Ovary (tissue), 9 donors: ENCODE results near the gene POLR1F. TPM values are rescaled to one million over a fixed set of nuclear protein-coding genes. Genes with fewer than 3 reads are reported as not detected.

Experiments used
- DNase-seq, 5 donors: peaks; one replicate each; pipeline ENCODE4 v3.0.0-alpha.2; 2019 to 2020
- H3K27ac ChIP-seq, 2 donors: fragments of 200-600 bp; one replicate each; pipeline versions ENCODE4 v1.5.1 to v1.8.0; 2019 to 2022
- H3K27me3 ChIP-seq: fragments of 200-600 bp; one replicate; pipeline ENCODE4 v1.8.0; 2022
- H3K36me3 ChIP-seq: fragments of 200-600 bp; sonication (generic); one replicate; pipeline ENCODE4 v1.5.1; 2019
- H3K4me1 ChIP-seq: one replicate; pipeline ENCODE4 v1.8.1; 2013; ENCODE audit warnings: mild to moderate bottlenecking, moderate library complexity; ENCODE audit not compliant: insufficient read depth
- H3K4me3 ChIP-seq: fragments of 200-600 bp; sonication (generic); one replicate; pipeline ENCODE4 v1.5.1; 2017
- H3K9me3 ChIP-seq, 2 donors: fragments of 200-600 bp in 1 of 2; sonication (generic) in 1 of 2; one replicate each; pipeline versions ENCODE4 v1.5.1 to v1.8.1; 2013 to 2019; ENCODE audit warnings: mild to moderate bottlenecking in 1 of 2, moderate library complexity in 1 of 2
- EP300 ChIP-seq: sonication (generic); formaldehyde crosslinking; IDR thresholded peaks from one replicate; pipeline ENCODE4 v1.6.1; 2017; ENCODE audit warnings: antibody characterized with exemption
- POLR2A ChIP-seq: fragments of 450-650 bp; IDR thresholded peaks from one replicate; pipeline ENCODE4 v1.6.1; 2017; ENCODE audit warnings: antibody characterized with exemption, mild to moderate bottlenecking, moderate library complexity
- WGBS, 3 donors: extraction: QIAGEN DNeasy Blood & Tissue Kit in 1 of 3; methylation state at CpG; one replicate each; pipeline versions ENCODE4 v1.1.5 to v1.1.7; 2013 to 2017; 5-methylcytosine and 5-hydroxymethylcytosine counted together
- intact Hi-C, 4 donors: fragments of 100-400 bp; cut with DNase I; formaldehyde crosslinking; loops; one replicate each; pipeline versions ENCODE4 v1.11.0 to v1.15.1; 2022 to 2023
- polyA plus RNA-seq, 2 donors: library from polyadenylated mRNA; stranded (reverse); fragments of 200-250 nt in 1 of 2; fragments of 350-450 nt in 1 of 2; fragmentation: Illumina TruSeq in 1 of 2; extraction: RNeasy Lipid Tissue Mini Kit (QIAGEN cat#74804) in 1 of 2; gene quantifications; one replicate each; pipeline ENCODE4 v1.2.3, GENCODE V29; 2013 to 2014
- total RNA-seq, 7 donors: library from RNA; depleted of rRNA in 2 of 7; stranded (reverse); fragments of >200 nt in 2 of 7; fragmentation: NEBNext Ultra II Directional in 3 of 7; extraction: Animal tissue kit (Norgen Biotek cat#: 25700) in 3 of 7; gene quantifications; one replicate each; pipeline versions ENCODE4 v1.1.0 to v1.2.4, GENCODE V29; 2016 to 2023
- TF ChIP-seq, protein P1 (sequence below), 3 donors: fragments of 450-650 bp in 2 of 3; fragments of 200-600 bp in 1 of 3; IDR thresholded peaks; one replicate each; pipeline versions ENCODE4 v1.5.1 to v1.8.0; 2016 to 2022; ENCODE audit warnings: antibody characterized with exemption in 3 of 3, mild to moderate bottlenecking in 1 of 3
- donor health status: DM: no; HTN: no; CAD: no; lungs with moderate emphysema.
- donor health status: DM: no; HTN: no; CAD: no.
- donor health status: Bipolar disorder and iron deficiency.
- donor health status: DM: yes; HTN: yes; CAD: no.
- donor health status: DM: no; HTN: no; CAD: no.
- donor health status: DM: yes; HTN: yes; CAD: no.

Gene POLR1F
- total and polyA plus RNA-seq, 9 donors: 5.9 to 23.5 (median 14.0) TPM

DNA sequence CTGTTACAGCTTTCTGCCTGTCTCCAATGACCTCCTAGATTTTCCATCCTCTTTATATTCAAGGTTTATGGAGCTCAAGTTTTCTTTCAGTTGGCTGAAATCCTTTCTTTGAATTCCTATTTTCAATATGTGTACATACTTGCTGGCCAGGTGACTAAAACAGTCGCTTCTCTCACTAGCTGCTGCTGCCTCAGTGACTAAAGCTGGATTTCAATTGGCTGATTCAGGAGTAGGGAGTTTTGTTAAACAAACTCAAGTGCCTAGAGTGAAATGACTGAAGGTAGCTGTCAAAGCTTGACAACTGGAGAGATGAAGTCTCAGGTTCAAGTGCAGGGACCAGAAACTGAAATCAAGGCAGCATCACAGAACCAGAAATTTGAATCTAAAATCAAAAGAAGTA is 6.7 kb upstream of the POLR1F start:
- Histone ChIP-seq H3K27ac (no peak overlapping the region), H3K27me3 (no peaks in the 10 kb centered on the region), H3K4me1 (no peaks in the 10 kb centered on the region), H3K4me3 (no peak overlapping the region), H3K9me3 (no peaks in the 10 kb centered on the region), H3K36me3 (no peaks in the 10 kb centered on the region)
- WGBS, 3 donors: 49 to 57% (median 52%) methylated on average over 1 of the region's 1 CpG
- intact Hi-C loops: no loop called here
- no peak for DNase-seq
- no peak for TF ChIP-seq POLR2A
- TF ChIP-seq EP300: no peak
- TF ChIP-seq, protein P1, sequence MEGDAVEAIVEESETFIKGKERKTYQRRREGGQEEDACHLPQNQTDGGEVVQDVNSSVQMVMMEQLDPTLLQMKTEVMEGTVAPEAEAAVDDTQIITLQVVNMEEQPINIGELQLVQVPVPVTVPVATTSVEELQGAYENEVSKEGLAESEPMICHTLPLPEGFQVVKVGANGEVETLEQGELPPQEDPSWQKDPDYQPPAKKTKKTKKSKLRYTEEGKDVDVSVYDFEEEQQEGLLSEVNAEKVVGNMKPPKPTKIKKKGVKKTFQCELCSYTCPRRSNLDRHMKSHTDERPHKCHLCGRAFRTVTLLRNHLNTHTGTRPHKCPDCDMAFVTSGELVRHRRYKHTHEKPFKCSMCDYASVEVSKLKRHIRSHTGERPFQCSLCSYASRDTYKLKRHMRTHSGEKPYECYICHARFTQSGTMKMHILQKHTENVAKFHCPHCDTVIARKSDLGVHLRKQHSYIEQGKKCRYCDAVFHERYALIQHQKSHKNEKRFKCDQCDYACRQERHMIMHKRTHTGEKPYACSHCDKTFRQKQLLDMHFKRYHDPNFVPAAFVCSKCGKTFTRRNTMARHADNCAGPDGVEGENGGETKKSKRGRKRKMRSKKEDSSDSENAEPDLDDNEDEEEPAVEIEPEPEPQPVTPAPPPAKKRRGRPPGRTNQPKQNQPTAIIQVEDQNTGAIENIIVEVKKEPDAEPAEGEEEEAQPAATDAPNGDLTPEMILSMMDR (IDR thresholded peaks at IDR 0.05): no peak

DNA sequence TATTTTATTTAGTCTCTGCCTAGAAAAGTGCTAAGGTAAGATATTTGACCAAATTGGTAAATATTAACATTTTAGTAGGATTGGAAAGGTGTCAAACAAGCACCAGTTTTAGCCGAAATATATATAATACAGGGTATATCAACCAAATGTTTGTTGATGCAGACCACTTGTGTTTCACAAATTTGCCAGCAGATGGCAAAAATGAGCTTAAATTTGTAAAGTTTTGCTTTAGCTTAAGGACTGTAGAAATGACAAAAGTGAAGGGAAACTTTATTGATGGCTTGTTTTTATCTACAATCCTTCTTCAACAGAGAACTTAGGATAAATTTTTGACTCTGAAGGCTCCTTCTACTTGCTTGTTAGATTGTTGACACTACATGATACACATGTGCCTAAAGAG is 4.8 kb upstream of the POLR1F start:
- Histone ChIP-seq H3K27ac (no peak overlapping the region), H3K27me3 (no peaks in the 10 kb centered on the region), H3K4me3 (no peak overlapping the region), H3K36me3 (no peaks in the 10 kb centered on the region), H3K9me3 (no peaks in the 10 kb centered on the region), H3K4me1 (peaks cover 1% of the 10 kb centered on the region)
- TF ChIP-seq, protein P1 (IDR thresholded peaks at IDR 0.05): peak; percentile 43 to 50 (median 49)
- TF ChIP-seq POLR2A: no peak
- intact Hi-C loops: no loop called here
- WGBS, 3 donors: 14 to 28% (median 18%) methylated on average over 1 of the region's 1 CpG
- peak in 1 of 5 donors; percentile 47 for DNase-seq

DNA sequence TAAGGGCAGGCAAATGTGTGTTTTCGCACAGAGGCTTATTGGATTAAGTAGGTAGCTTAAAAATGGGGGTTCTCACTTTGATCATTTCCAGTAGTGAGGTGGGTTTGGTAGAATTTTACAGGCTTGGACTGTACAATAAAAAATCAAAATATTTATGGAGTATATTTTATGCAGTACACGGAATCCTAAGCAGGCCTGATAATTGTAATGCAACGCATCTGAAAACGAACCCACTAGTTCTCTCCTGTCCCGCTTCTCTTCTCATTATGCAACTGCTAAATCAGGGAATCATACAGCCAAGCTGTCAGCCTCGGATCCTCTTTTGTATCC is 377 bp upstream of the POLR1F start:
- no peak for DNase-seq
- peak overlapping the region; percentile 35 to 71 for H3K27ac ChIP-seq
- TF ChIP-seq, protein P1 (IDR thresholded peaks at IDR 0.05): no peak
- TF ChIP-seq EP300 (no peak), POLR2A (no peak)
- H3K4me1 ChIP-seq: peaks cover 5% of the 10 kb centered on the region
- intact Hi-C loops: no loop called here
- H3K4me3 ChIP-seq: peak overlapping the region; percentile 88
- H3K27me3 ChIP-seq: no peaks in the 10 kb centered on the region
- 35 to 43% (median 40%) methylated on average over 6 of the region's 6 CpGs for WGBS, 3 donors
- no peaks in the 10 kb centered on the region for H3K9me3 ChIP-seq
- H3K36me3 ChIP-seq: peaks cover under 1% of the 10 kb centered on the region

DNA sequence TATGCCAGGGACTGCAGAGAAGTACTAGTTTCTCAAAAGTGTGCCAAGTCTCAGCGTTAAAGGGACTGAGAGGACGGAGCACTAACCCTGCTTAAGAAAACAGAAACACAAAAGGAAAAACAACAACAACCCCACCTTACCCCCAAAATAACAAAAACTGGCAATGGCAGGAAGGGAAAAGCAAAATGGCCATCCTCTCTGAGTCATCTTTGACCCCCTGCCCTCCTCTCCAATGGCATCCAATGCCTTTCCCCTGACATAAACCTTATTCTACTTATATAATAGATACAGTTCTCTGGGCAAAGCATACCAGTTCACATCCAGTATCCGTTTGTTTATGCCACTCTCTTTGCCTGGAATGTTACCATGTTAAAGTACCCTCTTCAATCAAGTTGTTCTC is 1.6 kb downstream of the POLR1F start:
- Histone ChIP-seq H3K36me3 (peaks cover 2% of the 10 kb centered on the region), H3K4me3 (no peak overlapping the region), H3K27me3 (no peaks in the 10 kb centered on the region), H3K4me1 (peaks cover 5% of the 10 kb centered on the region), H3K27ac (no peak overlapping the region), H3K9me3 (no peaks in the 10 kb centered on the region)
- intact Hi-C loops: no loop called here
- TF ChIP-seq, protein P1 (IDR thresholded peaks at IDR 0.05): no peak
- TF ChIP-seq EP300: no peak
- TF ChIP-seq POLR2A: no peak
- DNase-seq: no peak
- WGBS, 3 donors: 70 to 78% (median 76%) methylated on average over 3 of the region's 3 CpGs

DNA sequence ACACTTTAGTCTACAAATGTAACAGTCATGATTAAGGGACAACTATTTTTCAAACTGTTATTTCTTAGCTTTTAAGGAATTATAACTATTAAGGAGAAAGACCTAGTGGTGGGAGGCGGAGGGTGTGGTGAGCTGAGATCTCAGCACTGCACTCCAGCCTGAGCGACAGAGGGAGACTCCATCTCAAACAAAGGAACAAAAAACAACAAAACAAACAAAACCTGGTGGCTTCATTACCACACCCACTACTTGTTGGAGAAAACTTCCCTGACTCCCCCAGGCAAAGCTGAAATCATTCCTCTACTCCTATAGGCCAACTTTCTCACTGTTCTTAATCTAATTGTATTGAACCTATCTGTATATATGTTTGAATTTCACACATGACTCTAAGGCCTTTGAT is 3.2 kb downstream of the POLR1F start:
- TF ChIP-seq POLR2A (no peak), EP300 (no peak)
- TF ChIP-seq, protein P1 (IDR thresholded peaks at IDR 0.05): no peak
- no peak for DNase-seq
- 74 to 86% (median 76%) methylated on average over 2 of the region's 2 CpGs for WGBS, 3 donors
- intact Hi-C loops: no loop called here
- Histone ChIP-seq H3K9me3 (no peaks in the 10 kb centered on the region), H3K27me3 (no peaks in the 10 kb centered on the region), H3K36me3 (peaks cover 2% of the 10 kb centered on the region), H3K4me1 (peaks cover 5% of the 10 kb centered on the region), H3K27ac (no peak overlapping the region), H3K4me3 (no peak overlapping the region)
